Measurements from ENCODE around the gene DAB1. TPM values are rescaled to one million over a fixed set of nuclear protein-coding genes. Genes with fewer than 3 reads are reported as not detected.
"Not testable (repeated sequence)": the region's sequence is repeated elsewhere in the genome, so short reads cannot be mapped to it uniquely, and the experiment has no call there.

The DAB1 gene
- total and polyA plus RNA-seq, 7 donors = under 0.01 to 1.1 (median 0.75) TPM; not detected in 1

- Histone ChIP-seq H3K4me3 (no peak overlapping the region), H3K36me3 (no peaks in the 10 kb centered on the region), H3K27me3 (no peaks in the 10 kb centered on the region), H3K9me3 (no peaks in the 10 kb centered on the region), H3K27ac (no peak overlapping the region), H3K4me1 (no peaks in the 10 kb centered on the region)
- TF ChIP-seq EP300 (IDR thresholded peaks at IDR 0.05) = no peak
- TF ChIP-seq CTCF (IDR thresholded peaks at IDR 0.05) = no peak
- no peak for TF ChIP-seq POLR2AphosphoS5 (IDR thresholded peaks at IDR 0.05)
- no peak for TF ChIP-seq POLR2A (IDR thresholded peaks at IDR 0.05)
- WGBS, 2 donors = 19 to 41% methylated on average over 1 of the region's 1 CpG
- no peak for DNase-seq
- intact Hi-C loops (cut with DNase I) = no loop called here
Measured at GRCh38 chr1:57348921-57349320, 74.9 kb downstream of the DAB1 start.

GRCh38 chr1:57345916-57346315 lies 77.9 kb downstream of the DAB1 start:
- no peak for TF ChIP-seq POLR2AphosphoS5 (IDR thresholded peaks at IDR 0.05)
- TF ChIP-seq POLR2A (IDR thresholded peaks at IDR 0.05) = no peak
- TF ChIP-seq CTCF (IDR thresholded peaks at IDR 0.05) = no peak
- TF ChIP-seq EP300 (IDR thresholded peaks at IDR 0.05) = no peak
- DNase-seq = no peak
- intact Hi-C loops (cut with DNase I) = no loop called here
- Histone ChIP-seq H3K36me3 (no peaks in the 10 kb centered on the region), H3K27me3 (no peaks in the 10 kb centered on the region), H3K4me1 (no peaks in the 10 kb centered on the region), H3K9me3 (no peaks in the 10 kb centered on the region), H3K27ac (no peak overlapping the region), H3K4me3 (no peak overlapping the region)
- 80 to 84% methylated on average over 8 of the region's 8 CpGs for WGBS, 2 donors

- Histone ChIP-seq H3K9me3 (no peaks in the 10 kb centered on the region), H3K27me3 (no peaks in the 10 kb centered on the region), H3K36me3 (no peaks in the 10 kb centered on the region), H3K4me1 (no peaks in the 10 kb centered on the region), H3K4me3 (no peak overlapping the region), H3K27ac (no peak overlapping the region)
- intact Hi-C loops (cut with DNase I) = no loop called here
- WGBS, 2 donors = 81 to 89% methylated on average over 7 of the region's 7 CpGs
- TF ChIP-seq POLR2AphosphoS5 (IDR thresholded peaks at IDR 0.05) (no peak), POLR2A (IDR thresholded peaks at IDR 0.05) (no peak), EP300 (IDR thresholded peaks at IDR 0.05) (no peak), CTCF (IDR thresholded peaks at IDR 0.05) (no peak)
- DNase-seq = no peak
Measured at GRCh38 chr1:57344265-57344664, 79.6 kb downstream of the DAB1 start.

GRCh38 chr1:57343298-57343915 lies 80.5 kb downstream of the DAB1 start:
- H3K4me3 ChIP-seq; DNase-seq; H3K27me3 ChIP-seq; H3K9me3 ChIP-seq; H3K27ac ChIP-seq; intact Hi-C loops (cut with DNase I); H3K4me1 ChIP-seq; H3K36me3 ChIP-seq: not testable (repeated sequence)
- WGBS, 2 donors = 90% methylated on average over 34 of the region's 34 CpGs

- intact Hi-C loops (cut with DNase I) = no loop called here
- Histone ChIP-seq H3K9me3 (no peaks in the 10 kb centered on the region), H3K27ac (no peak overlapping the region), H3K4me3 (no peak overlapping the region), H3K27me3 (no peaks in the 10 kb centered on the region), H3K36me3 (no peaks in the 10 kb centered on the region), H3K4me1 (no peaks in the 10 kb centered on the region)
- 73 to 87% methylated on average over 3 of the region's 3 CpGs for WGBS, 2 donors
- no peak for DNase-seq
- no peak for TF ChIP-seq POLR2A (IDR thresholded peaks at IDR 0.05)
- no peak for TF ChIP-seq CTCF (IDR thresholded peaks at IDR 0.05)
- no peak for TF ChIP-seq POLR2AphosphoS5 (IDR thresholded peaks at IDR 0.05)
- TF ChIP-seq EP300 (IDR thresholded peaks at IDR 0.05) = no peak
Measured at GRCh38 chr1:57341721-57342120, 82.1 kb downstream of the DAB1 start.

Measured in sigmoid colon (tissue), 7 donors.